A204.1 (cell line): Measurements from ENCODE around the gene KIF26A.

ENCODE experiments used
- FAIRE-seq: peaks from 2 replicates; lab custom pipeline; 2012; peaks lifted over from hg19 to GRCh38; lab: Jason Lieb, UNC

KIF26A gene

DNA sequence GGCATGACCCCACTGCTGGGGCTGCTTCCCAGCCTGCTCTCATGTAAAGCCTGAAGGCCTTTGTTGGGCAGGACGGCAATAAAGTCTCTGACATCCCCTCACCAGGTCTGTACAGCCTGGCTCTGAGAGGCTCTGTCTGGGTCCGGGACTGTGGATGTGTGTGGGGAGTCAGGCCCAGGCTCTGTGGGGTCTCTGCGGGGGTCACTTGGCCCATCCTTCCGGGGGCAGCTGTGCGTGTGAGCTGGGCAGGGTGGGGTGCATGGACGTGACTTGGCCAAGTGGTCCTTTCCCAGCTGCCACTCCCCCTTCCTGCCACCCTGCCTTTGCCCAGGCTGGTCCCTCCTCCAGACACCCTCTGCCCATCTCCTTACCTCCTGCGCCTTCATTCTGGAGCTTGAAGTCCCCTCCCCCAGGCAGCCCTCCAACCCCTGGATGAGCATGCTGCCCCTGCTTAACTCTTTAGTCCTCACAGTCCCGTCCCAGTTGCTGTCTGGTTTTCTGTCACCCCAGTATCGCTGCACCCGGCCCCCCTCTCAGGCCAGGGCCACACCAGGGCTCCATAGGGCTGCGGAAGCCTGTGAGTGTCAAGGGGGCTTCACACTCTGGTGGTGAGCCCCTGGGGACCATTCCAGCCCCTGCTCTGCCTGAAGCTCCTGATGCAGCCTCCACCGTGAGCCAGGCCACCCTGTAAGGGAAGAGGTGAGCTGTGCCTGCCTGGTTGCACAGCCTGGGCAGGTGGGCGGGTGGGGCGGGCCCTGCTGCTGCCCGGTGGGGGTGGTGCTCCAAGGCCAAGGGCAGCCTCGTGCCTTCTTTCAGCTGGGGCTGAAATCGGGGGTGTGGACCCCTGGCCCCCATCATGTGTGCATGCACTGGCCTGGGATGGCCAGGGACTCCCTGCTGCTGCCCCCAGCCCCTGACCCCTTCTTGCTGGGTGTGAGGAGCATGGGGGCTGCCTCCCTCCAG, 25.5 kb upstream of the KIF26A start:
- no peak for FAIRE-seq

DNA sequence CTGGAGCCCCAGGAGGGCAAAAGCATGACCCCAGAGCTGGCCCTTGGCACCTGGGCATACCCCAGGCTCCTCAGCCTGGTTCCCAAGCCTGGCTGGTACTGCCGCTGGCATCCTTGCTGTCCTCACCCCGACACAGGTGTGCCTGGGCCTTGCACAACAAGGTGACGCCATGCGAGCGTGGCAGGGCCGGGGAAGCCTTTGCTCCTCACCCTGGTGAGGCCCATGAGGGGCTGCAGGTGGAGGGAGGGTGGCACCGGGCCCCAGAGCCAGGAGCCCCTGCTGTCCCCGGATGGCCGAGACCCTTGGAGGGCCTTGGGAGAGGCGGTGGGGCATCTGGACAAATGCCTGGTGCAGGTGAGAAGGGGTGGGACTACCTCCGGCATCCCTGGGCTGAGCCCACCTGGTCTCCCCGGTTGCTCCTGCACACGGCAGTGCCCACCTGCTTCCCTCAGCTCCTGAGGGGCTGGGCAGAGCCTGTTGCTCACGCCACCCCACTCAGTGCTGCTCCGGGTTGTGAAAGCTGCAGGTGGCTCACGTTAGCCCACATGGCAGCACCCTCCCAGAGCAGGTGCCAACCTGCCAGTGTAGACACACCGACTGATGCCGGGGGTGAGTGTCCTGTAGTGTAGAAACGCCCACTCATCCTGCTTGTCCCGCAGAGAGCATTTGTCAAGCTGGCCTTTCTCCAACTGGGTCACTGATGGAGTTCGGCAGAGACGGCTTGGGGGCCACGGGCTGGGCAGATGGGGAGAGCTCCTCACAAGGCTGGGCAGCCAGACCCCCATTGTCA, 24.6 kb upstream of the KIF26A start:
- no peak for FAIRE-seq

DNA sequence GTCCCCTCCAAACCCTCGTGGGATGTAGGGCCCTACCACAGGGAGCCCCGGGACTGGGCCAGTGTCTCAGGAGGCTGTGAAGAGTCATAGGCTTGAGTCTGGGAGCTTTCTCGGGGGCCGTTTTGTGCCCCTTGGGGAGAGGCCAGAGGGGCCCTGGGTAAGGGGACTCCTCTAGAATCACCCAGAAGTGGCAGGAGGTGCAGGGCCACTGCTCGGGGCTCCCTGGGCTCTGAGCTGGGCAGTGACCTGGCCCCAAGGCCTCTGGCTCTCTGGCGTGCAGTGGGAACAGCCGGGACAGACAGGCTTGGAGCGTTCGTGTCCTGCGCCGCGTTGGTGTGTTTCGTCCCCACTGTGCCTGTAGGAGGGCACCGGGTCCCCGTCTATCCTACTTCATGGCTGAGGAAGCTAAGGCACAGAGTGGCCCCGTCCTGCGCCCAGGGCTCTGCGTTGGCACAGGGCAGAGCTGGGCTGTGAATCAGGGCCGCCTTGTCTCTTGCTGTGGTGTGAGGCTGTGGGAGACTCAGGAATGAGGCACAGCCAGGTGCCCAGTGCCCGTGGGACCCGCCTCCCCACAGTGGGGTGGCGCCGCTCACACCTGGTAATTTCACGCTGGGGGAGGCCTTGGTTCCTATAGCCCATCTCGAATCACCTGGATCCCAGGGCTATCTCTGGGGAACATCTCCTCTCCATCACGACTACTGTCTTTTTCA, 23.8 kb upstream of the KIF26A start:
- no peak for FAIRE-seq

DNA sequence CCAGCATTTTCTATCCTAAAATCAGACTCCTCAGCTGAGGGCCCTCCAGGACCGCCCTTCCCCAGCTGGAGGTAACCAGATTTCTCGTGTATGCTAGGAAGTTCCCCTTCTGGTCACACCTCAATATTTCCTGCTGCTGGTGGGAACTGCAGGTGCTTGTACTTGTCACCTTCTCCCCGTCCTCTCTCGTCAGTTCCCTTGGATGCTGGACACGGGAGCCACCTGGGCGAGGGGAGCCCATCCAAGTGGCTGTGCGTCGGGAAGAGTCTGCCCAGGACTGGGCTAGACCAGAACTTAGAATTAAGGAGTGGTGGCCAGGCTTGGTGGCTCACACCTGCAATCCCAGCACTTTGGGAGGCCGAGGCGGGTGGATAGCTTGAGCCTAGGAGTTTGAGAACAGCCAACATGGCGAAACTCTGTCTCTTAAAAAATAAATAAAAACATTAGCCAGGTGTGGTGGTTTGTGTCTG, 23.2 kb upstream of the KIF26A start:
- FAIRE-seq = no peak

DNA sequence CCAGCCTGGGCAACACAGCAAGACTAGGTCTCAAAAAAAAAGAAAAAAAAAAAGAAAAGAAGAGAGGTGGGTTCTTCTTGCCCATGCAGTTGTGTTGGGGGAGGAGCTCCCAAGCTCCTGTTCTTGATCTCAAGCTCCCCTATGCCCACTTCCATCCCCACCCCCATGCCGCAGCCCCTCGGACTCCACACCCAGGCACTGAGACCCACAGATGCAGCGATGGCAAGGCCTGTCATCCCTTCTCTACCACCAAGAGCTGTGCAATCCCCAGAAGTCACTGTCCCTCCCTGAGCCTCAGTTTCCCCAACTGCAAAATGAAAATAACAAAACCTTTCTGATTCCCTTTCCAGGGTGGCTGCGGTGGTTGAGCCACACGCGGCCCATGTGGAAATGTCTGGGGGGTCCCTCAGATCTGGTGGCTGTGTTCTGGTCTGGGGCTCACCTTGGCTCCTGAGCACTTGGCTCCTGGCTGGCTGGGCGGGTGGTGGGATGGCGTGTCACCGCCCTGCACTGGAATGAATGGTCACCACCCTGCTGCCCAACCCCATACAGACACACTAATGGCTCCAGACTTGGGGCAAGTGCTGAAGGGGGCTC, 22.6 kb upstream of the KIF26A start:
- no peak for FAIRE-seq

DNA sequence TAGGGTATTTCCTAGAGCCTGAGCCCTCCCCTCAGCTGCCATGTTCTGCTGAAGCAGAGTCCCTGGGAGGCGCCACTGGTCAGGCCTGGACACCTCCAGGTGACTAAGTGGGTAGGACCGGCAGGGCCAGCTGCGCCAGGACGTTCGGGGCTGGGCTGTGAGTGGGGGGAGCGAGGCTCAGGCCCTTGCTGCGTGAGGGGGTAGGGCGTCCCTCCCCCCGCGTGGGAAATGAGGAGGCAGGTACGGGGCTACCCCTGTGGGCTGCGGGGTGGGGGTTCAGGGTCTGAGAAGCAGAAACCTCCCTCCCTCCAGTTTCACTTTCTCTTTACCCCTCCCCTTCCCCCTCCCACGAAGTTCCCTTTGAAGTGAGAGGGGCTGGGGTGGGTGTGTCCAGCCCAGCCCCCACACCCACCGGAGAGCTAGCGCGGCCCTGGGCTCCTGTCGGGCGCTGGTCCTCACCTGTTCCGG, 22.1 kb upstream of the KIF26A start:
- FAIRE-seq = no peak

DNA sequence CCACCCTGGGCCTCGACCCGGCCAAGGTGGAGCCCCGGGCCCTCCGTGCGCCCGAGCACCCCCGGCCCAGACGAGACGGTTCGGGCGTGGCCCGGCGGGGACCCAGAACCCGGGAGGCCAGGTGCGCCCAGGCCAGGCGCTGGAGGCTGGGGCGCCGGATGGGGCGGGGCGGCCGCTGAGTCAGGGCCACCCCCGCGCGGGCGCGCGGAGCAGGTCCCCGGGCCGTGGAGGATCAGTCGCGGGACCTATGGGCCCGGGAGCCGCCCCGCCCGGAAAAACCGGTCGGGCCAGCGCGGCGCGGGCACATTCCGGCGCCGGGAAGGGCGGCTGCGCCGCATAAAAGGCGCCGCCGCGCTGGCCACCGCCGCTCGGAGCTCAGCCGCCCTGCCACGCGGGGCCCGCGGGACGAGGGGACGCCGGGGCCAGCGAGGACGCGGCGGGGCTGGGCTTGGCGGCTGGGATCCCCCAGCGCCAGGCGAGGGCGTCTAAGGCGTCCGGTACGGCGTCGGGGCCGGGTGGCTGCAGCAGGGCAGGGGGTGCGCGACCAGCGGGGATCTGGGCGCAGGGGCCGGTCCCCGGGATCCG, 21.5 kb upstream of the KIF26A start:
- FAIRE-seq = no peak

DNA sequence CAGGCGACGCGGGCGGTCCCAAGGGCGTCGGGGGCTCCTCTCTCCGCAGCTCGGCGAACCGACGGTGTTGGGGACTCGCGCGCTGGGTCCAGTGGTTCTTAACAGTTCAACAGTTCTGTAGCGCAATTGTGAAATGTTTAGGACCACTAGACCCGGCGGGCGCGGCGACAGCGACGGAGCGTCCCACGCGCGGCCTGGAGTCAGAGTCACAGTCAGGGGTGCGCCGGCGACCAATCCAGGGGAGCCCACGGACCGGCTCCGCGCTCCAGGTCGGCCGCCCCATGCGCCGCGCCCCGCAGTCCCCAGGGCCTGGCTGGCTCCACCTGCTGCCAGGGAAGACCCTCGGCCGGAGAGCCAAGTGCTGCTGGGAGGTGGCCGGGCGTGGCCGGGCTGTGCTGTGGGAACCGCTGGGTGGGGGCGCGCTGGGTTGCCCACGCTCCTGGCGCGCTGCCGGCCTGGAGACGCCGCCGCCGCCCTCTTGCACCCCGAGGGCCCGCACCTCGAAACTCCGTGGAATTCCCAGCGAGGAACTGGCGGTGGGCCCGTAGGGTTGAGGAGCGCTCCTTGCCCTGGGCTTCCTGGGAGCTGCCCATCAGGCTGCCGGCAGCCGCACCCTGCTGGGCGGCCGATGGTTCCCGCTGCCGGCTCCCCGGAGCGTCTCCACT, 20.9 kb upstream of the KIF26A start:
- no peak for FAIRE-seq

DNA sequence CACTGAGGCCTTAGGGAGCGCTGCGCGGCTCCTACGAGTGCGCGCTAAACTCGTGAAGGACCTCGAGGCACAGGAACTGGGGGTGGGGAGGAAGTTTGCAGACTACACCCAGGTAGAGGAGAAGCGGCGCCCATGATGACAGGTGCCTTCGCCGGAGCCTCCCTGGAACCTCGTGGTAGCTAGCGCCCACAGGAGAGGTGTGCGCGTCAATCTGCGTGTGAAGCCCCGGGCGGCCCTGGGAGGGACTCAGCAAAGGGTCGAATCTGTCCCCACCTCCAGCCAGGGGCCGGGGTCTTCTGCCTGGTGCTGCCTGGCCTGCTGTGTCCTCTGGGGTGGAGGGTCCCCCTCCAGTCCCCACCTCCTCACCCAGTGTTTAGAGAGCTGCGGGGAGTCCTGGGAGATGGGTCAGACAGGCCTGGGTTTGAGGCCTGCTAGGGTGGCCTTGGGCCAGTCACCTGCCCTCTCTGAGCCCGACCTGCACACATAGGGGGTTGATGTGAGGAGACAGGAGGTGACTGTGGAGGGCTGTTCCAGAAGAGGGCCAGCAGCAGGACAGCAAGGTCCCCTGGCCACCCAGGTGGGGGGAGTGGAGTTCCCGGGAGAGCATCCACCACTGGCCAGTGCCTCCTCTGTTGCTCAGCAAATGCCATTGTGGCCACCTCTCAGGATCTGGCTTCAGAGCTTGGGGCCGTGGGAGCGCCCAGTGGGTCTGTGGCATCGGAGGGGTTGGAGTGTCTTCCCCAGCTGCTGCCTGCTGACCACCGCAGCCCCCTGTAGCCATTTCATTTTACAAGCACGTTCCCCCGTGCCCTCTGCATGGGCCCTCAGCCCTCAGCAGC, 20.2 kb upstream of the KIF26A start:
- FAIRE-seq = no peak

DNA sequence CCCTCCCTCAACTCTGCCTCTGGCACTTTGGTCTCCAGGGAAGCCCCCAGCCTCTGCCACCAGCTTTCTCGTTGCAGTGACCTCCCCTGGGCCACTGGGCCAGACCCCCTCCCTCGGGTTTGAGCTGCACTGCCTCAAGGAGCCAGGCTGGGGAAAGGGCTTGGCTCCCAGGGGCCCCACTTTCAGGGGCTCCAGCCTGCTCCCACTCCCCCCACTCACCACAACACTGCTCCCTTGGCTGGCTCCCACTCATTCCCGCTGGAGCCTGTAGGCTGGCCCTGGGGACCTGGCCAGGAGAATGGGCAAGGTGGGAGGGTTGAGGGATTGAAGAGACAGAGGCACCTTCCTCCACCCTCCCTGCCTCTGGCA, 19.3 kb upstream of the KIF26A start:
- no peak for FAIRE-seq

DNA sequence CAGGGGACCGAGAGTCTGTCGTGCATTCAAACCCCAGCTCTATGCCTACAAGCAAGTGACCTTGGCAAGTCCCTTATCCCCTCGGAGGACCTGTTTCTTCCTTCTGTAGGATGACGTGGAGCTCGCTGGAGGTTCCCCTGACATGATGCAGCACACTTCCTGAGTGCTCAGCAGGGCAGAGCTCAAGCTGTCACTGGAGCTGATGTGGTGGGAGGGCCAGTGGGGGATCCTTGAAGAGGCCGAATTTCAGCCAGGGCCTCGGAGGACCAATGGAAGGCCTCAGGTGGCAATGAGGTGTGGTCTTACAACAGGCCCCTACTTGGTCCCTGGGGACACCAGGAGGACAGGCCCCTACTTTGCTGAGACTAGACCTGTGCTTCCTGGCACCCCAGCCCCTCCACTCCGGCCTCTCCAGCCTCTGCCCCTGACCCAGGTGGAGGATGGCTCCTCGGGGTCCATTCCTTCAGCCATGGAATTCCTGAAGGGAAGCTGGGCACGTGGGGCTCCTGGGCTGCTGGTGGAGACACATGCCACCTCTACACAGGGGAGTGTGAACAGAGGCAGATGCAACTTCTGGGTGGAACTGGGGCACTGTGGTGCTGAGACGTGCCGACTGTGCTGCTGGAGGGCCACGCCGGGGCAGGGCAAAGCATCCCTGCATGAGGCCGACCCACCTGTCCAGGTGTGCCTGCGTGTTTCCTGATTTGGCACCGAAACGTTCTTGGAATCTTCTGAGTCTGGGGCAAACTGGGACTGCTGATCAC, 18.7 kb upstream of the KIF26A start:
- FAIRE-seq = no peak

DNA sequence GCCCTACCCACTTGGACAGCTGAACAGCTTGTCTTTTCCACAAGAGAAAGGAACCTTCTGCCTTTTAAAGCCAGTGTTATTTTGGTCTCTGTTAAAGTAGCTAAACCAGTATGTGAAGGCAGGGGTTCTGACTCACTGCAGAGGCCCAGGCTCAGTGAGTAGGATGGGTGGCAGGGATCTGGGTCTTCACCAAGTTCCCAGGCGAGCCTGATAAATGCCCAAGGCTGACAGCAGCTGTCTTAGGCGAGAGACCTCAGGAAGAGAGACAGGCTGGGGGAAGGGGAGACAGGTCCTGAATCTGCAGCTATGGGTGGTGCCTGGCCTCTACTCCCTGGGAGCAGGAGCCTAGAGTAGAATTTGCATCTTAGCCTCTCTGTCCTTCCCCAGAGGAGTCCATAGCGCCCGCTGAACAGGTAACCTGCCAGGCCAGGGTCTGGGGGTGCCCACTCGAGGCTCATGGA, 18.1 kb upstream of the KIF26A start:
- no peak for FAIRE-seq

DNA sequence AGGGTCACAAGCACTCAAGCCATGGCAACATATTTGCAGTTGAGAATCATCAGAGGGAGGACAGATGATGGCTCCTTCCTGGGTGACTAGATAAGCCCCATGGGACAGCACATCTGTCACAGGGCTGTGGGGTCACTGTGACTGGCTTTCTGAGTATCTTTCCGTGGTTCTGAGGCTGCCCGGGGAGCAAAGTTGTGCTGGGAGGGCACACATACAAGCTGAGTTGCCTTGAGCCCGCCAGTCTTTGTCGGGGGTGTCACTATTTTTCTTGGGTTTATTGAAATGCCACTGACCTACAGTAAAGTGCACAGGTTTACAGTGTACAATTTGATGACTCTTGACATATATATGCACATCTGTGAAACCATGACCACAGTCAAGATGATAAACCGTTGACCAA, 17.2 kb upstream of the KIF26A start:
- no peak for FAIRE-seq

DNA sequence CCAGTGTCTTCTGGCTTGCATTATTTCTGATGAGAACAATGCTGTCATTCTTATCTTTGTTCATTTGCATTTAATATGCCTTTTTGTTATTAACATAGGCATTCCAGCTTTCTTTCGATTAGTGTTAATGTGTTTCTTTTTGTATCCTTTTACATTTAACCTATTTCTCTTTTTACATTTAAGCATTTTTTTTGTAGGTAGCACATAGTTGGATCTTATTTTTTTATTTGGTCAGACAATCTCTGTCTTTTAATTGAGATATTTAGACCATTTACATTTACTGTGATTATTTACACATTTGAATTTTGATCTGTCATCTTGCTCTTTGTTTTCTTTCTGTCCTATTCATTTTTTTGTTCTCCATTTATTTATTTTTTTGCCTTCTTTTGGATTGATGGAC, 14.5 kb upstream of the KIF26A start:
- FAIRE-seq = no peak

DNA sequence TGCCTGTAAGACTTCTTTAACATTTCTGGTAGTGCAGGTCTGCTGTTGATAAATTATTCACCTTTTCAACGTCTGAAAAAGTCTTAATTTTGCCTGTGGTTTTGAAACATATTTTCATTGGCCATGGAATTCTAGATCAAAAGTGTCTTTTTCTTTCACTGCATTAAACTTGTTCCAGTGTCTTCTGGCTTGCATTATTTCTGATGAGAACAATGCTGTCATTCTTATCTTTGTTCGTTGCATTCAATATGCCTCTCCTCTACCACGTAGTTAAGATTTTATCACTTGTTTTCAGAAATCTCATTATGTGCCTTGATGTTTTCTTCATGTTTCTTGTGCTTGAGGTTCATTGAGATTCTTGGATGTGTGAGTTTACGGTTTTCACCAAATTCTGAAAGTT, 13.4 kb upstream of the KIF26A start:
- FAIRE-seq = no peak

DNA sequence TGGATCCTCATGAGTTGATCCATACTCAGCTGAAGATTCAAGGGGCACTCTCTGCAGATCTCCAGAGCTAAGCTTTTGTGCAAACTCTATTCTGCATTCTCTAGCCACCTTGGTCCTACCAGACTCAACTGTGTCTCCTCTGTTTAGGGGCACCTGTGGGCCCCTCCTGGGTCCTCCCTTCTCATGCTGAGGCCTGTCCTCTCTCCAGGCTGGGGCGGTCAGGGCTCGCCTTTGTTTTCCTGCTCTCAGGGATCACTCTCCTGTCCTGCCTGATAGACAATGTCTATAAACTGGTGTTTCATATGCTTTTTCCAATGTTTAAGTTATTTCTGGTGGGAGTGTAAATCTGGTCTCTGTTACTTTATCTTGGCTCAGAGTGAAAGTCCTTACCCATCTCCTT, 11.6 kb upstream of the KIF26A start:
- no peak for FAIRE-seq

DNA sequence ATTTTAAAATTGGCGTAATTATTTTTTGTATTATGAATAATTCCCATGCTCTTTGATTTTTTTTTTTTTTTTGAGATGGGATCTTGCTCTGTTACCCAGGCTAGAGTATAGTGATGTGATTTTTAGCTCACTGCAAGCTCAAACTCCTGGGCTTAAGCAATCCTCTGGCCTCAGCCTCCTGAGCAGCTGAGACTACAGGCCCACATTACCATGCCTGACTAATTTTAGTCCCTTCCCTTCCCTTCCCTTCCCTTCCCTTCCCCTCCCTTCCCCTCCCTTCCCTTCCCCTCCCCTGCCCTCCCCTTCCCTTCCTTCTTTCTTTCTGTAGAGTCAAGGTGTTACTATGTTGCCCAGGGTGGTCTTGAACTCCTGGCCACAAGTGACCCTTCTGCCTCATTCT, 9.4 kb upstream of the KIF26A start:
- FAIRE-seq = no peak

DNA sequence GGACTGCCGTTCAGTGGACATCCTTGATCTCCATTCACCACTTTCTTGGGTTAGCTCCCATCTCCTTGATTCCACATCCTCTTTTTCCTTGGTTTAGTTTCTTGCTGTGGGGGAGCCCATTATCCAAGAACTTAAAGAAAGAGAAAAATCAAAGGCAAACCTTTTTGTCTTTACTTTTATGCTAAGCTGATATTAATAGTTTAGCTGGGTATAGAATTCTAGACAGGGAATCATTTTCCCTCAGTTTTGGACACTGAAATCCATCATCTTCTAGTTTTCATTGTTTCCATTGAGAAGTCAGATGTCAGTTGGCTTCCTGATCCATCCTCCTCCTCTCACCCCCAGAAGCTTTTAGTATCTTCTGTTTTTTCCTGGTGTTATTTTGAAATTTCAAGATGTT, 8.8 kb upstream of the KIF26A start:
- FAIRE-seq = no peak

DNA sequence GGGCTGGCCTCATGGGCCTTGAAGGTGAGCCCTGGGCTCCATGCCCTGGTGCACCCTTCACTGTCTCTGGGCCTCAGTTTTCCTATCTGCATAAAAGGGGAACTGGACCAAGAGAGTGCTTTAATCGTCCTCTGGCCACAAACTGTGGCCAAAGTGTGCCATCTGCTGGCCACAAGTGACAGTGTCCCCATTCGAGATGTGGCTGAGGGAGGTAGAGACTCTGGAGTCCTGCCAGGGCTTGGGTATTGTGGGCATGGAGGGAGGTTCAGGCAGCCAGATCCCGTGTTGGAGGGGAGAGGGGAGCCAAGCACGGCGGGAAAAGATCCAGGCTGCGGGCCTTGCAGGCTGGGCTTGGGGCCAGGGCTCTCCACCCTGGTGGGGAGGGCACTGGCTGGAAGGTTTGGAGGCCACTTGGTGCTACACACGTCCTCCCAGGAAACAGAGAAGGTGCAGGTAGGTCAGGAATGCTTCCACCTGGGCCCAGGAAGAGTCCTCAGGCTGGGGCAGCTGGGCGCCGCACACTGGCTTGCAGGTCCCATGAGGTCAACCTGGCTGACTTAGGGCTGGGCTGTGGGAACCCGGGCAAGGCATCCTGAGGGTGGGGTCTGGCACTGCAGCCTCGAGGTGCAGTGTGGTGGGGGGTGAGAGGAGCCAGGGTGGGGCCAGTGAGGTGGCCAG, 7.3 kb upstream of the KIF26A start:
- no peak for FAIRE-seq
